ENCODE measurements around the gene KLHDC10.
"Not testable (repeated sequence)": the region's sequence is repeated elsewhere in the genome, so short reads cannot be mapped to it uniquely, and the experiment has no call there.

Gene KLHDC10, protein sequence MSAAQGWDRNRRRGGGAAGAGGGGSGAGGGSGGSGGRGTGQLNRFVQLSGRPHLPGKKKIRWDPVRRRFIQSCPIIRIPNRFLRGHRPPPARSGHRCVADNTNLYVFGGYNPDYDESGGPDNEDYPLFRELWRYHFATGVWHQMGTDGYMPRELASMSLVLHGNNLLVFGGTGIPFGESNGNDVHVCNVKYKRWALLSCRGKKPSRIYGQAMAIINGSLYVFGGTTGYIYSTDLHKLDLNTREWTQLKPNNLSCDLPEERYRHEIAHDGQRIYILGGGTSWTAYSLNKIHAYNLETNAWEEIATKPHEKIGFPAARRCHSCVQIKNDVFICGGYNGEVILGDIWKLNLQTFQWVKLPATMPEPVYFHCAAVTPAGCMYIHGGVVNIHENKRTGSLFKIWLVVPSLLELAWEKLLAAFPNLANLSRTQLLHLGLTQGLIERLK

GRCh38 chr7:130069978-130070860 is at the start of gene KLHDC10:
Gene KLHDC10, plus strand, starts transcription at chr7:130070534. Its CDS starts 110 bp downstream, at chr7:130070644.
- DNase-seq (ENCODE audit: low read depth): peak; percentile 88

- no peak for DNase-seq (ENCODE audit: low read depth)
Measured at GRCh38 chr7:130021105-130021834, 49.1 kb upstream of the KLHDC10 start.

DNA sequence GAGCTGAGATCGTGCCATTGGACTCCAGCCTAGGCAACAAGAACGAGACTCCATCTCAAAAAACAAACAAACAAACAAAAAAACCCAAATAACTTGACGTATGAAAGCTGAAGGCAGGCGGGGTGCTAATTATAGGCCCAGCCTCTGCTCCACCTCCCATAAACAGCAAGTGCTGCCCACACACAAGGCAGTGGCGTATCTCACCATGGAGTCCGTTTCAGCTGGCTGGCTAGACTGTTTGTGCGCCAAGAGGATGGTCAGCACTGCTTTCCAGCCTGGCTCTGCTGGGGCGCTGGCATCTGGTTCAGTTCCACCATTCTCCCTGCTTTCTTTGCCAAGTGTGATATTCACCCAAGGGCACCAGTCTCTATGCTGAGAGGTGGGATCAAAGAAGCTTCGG is 48.2 kb upstream of the KLHDC10 start:
- no peak for DNase-seq (ENCODE audit: low read depth)

DNA sequence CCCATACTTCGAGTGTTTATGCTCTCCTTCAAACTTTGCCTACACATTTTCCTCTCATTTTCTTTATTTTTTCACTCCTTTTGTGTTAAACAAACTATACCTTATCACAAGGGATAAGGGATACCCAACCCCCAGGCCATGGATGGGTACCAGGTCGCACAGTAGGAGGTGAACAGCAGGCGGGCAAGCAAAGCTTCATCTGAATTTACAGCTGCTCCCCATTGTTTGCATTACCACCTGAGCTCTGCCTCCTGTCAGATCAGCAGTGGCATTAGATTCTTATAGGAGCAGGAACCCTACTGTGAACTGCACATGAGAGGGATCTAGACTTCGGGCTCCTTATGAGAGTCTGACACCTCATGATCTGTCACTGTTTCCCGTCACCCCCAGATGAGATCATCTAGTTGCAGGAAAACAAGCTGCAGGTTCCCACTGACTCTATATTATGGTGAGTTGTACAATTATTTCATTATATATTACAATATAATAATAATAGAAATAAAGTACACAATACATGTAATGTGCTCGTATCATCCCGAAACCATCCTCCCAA is 47.6 kb upstream of the KLHDC10 start:
- no peak for DNase-seq (ENCODE audit: low read depth)

GRCh38 chr7:130024390-130024789 is 45.9 kb upstream of the KLHDC10 start:
- no peak for DNase-seq (ENCODE audit: low read depth)

GRCh38 chr7:130032698-130033097 is 37.6 kb upstream of the KLHDC10 start:
- no peak for DNase-seq (ENCODE audit: low read depth)

DNA sequence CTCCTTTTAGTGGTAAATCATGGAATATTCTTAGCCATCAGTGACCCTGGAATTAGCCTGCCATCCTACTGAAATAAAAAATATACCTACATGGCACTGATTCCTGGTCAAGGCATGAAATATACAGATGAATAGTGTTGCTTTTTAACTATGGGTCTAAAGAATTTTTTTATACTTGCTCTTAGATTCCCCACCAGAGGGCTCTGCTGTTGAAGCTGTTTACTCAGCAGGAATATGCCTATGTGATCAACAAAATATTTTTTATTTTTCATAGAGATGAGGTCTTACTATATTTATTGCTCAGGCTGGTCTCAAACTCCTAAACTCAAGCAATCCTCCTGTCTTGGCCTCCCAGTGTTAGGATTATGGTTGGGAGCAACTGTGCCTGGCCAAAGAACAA is 32.6 kb upstream of the KLHDC10 start:
- DNase-seq (ENCODE audit: low read depth): no peak

DNA sequence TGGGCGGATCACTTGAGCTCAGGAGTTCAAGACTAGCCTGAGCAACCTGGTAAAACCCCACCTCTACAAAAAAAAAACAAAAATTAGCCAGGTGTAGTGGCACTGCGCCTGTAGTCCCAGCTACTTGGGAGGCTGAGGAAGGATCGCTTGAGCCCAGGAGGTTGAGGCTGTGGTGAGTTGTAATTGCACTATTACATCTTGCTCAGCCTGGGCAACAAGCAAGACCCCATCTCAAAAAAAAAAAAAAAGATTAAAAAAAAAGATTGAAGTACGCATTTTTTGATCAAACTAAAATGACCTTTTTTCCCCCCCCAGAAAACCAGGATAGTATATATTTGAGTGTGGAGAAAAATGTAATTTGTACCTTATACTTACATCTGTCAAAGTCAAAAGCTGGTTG is 29.8 kb upstream of the KLHDC10 start:
- DNase-seq (ENCODE audit: low read depth): no peak

GRCh38 chr7:130047831-130048230 is 22.5 kb upstream of the KLHDC10 start:
- no peak for DNase-seq (ENCODE audit: low read depth)

DNA sequence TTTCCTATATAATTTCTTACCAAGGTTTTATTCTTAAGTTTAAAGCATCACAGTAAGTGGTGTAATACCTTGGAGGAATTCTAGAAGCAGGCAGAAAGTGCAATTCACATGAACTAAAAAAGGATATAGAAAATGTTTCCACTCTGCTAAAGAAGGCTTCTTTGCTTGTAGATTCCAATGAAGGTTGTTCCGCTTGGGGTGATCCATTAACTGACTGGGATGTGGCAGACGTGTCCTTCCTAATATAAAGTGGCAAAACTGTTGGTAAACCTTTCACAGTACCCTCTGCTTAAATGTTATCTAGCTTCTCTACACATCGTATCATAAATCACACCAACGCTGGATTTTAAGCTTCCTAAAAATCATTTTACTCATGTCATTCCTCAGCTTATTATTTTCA is 21.4 kb upstream of the KLHDC10 start:
- no peak for DNase-seq (ENCODE audit: low read depth)

GRCh38 chr7:130052250-130052649 is 18.1 kb upstream of the KLHDC10 start:
- DNase-seq (ENCODE audit: low read depth): not testable (repeated sequence)

GRCh38 chr7:130055198-130055597 is 15.1 kb upstream of the KLHDC10 start:
- DNase-seq (ENCODE audit: low read depth): not testable (repeated sequence)

GRCh38 chr7:130062246-130062645 is 8.1 kb upstream of the KLHDC10 start:
- DNase-seq (ENCODE audit: low read depth): no peak

DNA sequence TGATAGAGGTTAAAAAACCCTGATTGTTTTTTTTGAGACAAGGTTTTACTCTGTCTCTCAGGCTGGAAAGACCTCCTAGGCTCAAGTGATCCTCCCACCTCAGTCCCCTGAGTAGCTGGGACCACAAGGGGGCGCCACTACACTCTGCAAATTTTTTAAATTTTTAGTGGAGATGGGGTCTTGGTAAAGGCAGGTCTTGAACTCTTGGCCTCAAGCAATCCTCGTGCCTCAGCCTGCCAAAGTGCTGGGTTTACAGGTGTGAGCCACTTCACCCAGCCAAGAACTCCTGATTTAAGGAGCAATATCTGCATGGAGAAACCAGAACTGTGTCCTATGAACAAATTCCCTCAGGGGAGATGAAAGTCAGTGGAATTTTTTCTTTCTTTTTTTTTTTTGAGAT is 7.3 kb upstream of the KLHDC10 start:
- peak; percentile 28 for DNase-seq (ENCODE audit: low read depth)

DNA sequence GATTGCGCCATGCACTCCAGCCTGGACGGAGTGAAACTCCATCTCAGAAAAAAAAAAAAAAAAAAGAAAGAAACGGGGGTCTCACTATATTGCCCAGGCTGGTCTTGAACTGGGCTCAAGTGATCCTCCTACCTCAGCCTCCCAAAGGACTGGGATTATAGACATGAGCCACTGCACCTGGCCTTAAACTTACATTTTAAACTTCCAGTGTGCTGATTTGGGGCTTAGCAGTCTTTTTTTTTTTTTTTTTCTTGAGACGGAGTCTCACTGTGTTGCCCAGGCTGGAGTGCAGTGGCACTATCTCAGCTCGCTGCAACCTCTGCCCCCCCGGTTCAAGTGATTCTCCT is 5.8 kb upstream of the KLHDC10 start:
- not testable (repeated sequence) for DNase-seq (ENCODE audit: low read depth)

DNA sequence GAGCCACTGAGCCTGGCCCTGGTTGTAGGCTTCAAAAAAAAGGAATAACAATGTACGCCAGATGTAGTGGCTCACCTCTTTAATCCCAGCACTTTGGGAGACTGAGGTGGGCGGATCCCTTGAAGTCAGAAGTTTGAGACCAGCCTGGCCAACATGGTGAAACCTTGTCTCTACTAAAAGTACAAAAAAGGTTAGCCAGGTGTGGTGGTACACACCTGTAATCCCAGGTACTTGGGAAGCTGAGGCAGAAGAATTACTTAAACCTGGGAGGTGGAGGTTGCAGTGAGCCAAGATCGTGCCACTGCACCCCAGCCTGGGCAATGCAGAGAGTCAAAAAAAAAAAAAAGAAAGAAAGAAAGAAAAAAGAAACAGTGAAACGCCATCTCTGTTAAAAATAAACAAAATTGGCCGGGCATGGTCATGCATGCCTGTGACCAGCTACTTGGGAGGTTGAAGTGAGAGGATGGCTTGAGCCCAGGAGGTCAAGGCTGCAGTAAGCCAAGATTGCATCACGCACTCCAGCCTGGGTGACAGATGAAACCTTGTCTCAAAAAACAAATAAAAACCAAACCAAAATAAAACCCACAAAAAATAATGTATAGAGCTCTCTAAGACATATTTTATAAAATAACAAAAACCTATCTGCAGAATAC is 4.7 kb upstream of the KLHDC10 start:
- no peak for DNase-seq (ENCODE audit: low read depth)

GRCh38 chr7:130069179-130069977 is 956 bp upstream of the KLHDC10 start:
- DNase-seq (ENCODE audit: low read depth): no peak

GRCh38 chr7:130070861-130071622 is 708 bp downstream of the KLHDC10 start:
- DNase-seq (ENCODE audit: low read depth): no peak

DNA sequence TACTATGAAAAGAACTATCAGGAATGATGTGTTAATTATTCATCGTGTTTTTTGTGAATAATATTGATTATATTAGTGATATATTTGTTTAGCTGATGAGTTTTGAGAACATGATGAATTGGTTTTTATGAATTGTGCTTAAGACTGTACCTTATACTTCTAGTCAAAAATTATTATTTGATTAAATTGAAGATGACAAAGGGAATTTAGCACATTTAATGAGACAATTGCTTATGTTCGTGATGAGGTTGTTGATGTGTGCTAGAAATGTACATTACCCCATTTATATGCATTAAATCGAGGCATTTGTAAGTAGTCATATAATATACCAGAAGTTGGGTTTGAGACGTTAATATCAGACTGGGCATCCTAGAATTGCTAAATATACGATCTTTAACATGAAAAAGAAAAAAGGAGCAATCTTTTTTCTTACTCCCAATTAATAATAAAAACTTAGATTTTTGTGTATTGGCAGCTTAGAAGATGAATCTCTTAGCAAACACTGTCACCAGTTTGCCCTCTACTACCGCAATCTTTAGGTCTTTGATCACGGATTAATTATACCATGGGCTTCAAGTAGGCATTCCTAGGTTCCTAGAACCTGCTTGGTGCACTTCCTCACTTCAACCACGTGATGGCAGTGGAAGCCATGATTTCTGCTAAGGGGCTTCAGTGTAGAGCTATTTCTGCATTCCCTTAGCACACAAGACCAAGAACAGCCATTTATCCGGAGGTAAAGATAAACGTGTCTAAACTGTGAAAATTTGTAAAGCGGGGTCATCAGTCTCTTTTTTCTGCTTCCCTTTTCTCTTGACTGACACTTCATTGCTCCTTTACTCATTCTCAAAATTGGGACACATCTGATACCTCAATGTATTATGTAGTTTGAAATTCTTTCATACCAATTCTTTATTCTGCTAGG is 1.6 kb downstream of the KLHDC10 start:
- DNase-seq (ENCODE audit: low read depth): peak; percentile 33
